ENCODE measurements around the gene TREM1.

Gene TREM1

DNA sequence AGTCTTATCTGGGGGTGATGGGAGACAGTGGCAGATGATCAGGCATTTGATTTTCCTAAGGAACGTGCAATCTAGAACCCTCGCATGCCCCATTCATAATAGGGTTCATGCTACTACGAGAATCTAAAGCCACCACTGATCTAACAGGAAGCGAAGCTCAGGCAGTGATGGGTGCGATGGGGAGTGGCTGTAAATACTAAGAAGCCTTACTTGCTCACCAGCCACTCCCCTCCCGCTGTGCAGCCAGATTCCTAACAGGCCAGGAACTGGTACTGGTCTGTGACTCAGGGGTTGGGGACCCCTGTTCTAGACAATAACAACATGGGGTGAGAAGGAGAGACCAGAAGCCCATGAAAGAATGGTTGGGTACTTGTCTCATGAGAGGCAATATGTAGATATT lies 53.8 kb downstream of the TREM1 start:
- ChIA-PET POLR2A (no interaction called here), CTCF (no interaction called here)
- TF ChIP-seq, protein P1, sequence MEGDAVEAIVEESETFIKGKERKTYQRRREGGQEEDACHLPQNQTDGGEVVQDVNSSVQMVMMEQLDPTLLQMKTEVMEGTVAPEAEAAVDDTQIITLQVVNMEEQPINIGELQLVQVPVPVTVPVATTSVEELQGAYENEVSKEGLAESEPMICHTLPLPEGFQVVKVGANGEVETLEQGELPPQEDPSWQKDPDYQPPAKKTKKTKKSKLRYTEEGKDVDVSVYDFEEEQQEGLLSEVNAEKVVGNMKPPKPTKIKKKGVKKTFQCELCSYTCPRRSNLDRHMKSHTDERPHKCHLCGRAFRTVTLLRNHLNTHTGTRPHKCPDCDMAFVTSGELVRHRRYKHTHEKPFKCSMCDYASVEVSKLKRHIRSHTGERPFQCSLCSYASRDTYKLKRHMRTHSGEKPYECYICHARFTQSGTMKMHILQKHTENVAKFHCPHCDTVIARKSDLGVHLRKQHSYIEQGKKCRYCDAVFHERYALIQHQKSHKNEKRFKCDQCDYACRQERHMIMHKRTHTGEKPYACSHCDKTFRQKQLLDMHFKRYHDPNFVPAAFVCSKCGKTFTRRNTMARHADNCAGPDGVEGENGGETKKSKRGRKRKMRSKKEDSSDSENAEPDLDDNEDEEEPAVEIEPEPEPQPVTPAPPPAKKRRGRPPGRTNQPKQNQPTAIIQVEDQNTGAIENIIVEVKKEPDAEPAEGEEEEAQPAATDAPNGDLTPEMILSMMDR (IDR thresholded peaks at IDR 0.05; ENCODE audit: insufficient read depth, low read length, missing control alignments): no peak
- no peak for DNase-seq (ENCODE audit: low read depth, low spot score)
- no peak overlapping the region for H3K4me3 ChIP-seq (ENCODE audit: low read depth, low read length)

DNA sequence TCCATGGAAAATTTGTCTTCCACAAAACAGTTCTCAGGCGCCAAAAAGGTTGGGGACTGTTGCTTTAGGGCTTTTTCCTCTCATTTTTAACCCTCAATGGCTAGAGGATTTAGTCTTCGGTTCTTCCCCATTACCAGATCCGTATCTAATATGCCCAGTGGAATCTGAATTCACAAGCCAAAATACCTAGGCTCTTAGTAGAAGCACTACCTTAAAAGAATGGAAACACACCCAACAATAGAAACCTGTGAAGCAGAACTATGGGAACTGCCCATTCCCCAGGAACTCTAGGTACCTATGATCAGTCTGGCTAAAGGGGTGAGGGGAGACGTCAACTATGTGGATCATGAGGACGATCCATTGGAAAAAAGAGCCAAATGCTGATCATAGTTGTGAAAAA lies 55.2 kb downstream of the TREM1 start:
- no peak overlapping the region for H3K4me3 ChIP-seq (ENCODE audit: low read depth, low read length)
- TF ChIP-seq, protein P1 (IDR thresholded peaks at IDR 0.05; ENCODE audit: insufficient read depth, low read length, missing control alignments): no peak
- ChIA-PET POLR2A (no interaction called here), CTCF (no interaction called here)
- no peak for DNase-seq (ENCODE audit: low read depth, low spot score)

DNA sequence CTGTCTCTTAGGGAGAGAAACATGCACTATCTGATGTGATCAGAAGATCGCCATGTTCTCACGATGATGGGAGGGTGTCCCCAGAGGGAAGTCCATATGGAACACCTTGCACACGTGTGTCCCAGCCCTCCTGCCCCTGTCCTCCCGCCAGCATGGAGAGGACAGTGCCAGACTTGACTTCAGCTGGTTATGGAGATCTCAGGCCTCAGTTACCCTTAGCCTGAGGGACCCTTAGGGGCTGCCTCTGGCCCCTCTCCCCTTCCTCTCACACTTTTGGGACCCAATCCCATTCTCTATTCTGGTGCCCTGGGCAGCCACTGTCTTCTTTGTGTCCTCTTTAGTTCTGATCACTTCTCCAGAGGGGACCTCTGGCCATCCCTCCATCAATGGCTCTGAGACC lies 56.8 kb downstream of the TREM1 start:
- ChIA-PET CTCF (no interaction called here), POLR2A (no interaction called here)
- TF ChIP-seq, protein P1 (IDR thresholded peaks at IDR 0.05; ENCODE audit: insufficient read depth, low read length, missing control alignments): no peak
- H3K4me3 ChIP-seq (ENCODE audit: low read depth, low read length): no peak overlapping the region
- DNase-seq (ENCODE audit: low read depth, low spot score): no peak

DNA sequence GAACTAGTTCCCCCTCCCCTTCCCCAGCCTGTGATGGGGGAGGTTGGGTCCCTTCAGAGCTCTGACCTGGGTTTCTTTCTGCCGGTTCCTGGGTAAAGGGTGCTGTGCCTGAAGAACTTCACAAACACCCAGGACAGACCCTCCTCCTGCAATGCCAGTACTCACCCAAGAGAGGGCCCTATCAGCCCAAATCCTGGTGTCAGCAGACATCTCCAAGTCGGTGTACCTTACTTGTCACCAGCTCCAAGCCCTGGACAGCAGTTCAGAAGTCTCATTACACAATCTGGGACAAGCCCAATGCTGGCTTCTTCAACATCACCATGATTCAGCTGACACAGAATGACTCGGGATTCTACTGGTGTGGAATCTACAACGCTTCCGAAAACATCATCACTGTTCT lies 57.9 kb downstream of the TREM1 start:
- POLR2A ChIA-PET: no interaction called here
- H3K4me3 ChIP-seq (ENCODE audit: low read depth, low read length): no peak overlapping the region
- no peak for DNase-seq (ENCODE audit: low read depth, low spot score)
- CTCF ChIA-PET: no interaction called here
- TF ChIP-seq, protein P1 (IDR thresholded peaks at IDR 0.05; ENCODE audit: insufficient read depth, low read length, missing control alignments): no peak

DNA sequence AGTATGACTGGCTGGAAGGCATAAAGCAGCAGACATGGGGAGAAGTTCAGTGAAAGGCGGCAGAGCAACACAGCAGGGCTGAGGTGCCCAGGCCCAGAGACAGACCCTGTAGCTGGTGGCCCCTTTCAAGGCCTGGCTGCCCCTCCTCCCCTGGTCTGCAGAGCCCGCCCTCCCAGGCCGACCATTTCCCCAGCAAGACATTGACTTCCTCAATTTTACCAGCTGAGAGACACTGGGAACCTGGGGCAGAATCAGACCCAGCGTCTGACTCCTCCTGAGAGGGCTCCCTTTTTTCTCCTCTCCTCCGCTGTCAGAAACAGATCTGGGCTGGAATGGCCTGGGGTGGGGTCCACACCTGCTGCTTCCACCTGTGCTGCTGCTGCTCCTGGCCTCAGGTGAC lies 58.4 kb downstream of the TREM1 start, which contains the start of gene TREML4:
Gene TREML4, plus strand, starts transcription at position 254 of the 400 bp plus-strand sequence. Its CDS starts 79 bp downstream, at position 333.
- DNase-seq (ENCODE audit: low read depth, low spot score): no peak
- ChIA-PET CTCF (no interaction called here), POLR2A (no interaction called here)
- TF ChIP-seq, protein P1 (IDR thresholded peaks at IDR 0.05; ENCODE audit: insufficient read depth, low read length, missing control alignments): no peak
- no peak within 1 kb of the TSS for H3K4me3 ChIP-seq (ENCODE audit: low read depth, low read length)

DNA sequence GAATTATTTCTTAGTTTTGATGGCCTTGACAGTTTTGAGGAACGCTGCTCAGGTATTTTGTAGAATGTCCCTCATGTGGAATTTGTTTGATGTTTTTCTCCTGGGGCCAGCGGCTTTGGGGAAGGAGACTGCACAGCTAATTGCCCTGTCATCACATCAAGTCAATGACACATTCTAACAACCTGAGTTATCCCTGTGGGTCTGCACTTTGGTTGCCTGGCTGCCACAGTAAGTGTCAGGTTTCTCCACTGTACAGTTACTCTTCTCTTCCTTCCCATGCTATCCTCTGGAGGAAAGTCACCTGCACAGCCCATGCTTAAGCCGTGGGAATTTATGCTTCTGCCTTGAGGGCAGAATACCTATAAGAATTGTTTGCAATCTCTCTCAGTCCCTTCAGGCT lies 59.7 kb downstream of the TREM1 start:
- TF ChIP-seq, protein P1 (IDR thresholded peaks at IDR 0.05; ENCODE audit: insufficient read depth, low read length, missing control alignments): no peak
- CTCF ChIA-PET: no interaction called here
- DNase-seq (ENCODE audit: low read depth, low spot score): no peak
- H3K4me3 ChIP-seq (ENCODE audit: low read depth, low read length): no peak overlapping the region
- POLR2A ChIA-PET: no interaction called here
